ENCODE data around the gene CATSPER1.
A peak's percentile ranks its signal among the peaks of the same experiment; 100 is the strongest.
"Not testable (repeated sequence)": the region's sequence is repeated elsewhere in the genome, so short reads cannot be mapped to it uniquely, and the experiment has no call there.

Gene CATSPER1

DNA sequence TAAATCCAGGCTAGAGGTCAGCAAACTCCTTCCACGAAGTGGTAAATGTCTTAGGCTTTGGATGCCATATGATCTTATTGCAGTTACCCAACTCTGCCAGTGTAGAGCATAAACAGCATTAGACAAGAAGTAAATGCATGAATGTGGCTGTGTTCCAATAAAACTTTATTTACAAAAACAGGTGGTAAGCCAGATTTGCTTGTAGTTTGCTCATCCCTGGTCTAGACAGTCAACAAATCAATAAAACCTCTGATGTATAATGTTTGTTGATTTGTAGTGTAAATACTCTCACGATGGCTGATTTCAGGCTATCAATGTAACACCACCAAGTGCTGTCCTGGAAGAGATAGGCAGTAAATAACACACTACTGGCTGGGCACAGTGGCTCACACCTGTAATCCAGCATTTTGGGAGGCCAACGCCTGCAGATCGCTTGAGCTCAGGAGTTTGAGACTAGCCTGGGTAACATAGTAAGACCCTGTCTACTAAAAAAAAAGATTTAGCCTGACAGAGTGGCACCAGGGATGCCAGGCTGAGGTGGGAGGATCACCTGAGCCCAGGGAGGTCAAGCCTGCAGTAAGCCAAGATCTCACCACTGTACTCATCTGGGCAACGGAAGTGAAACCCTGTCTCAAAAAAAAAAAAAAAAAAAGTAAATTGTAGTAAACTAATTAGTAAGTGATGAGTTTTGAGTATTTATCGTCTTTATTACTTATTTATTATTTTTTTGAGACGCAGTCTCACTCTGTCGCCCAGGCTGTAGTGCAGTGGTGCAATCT is 6.9 kb upstream of the CATSPER1 start:
- no peak for DNase-seq (ENCODE audit: low spot score)
- in situ Hi-C loops (cut with MboI; ENCODE audit: low sequenced_read_pairs, unreplicated experiment) = no loop called here
- TF ChIP-seq, protein P1, sequence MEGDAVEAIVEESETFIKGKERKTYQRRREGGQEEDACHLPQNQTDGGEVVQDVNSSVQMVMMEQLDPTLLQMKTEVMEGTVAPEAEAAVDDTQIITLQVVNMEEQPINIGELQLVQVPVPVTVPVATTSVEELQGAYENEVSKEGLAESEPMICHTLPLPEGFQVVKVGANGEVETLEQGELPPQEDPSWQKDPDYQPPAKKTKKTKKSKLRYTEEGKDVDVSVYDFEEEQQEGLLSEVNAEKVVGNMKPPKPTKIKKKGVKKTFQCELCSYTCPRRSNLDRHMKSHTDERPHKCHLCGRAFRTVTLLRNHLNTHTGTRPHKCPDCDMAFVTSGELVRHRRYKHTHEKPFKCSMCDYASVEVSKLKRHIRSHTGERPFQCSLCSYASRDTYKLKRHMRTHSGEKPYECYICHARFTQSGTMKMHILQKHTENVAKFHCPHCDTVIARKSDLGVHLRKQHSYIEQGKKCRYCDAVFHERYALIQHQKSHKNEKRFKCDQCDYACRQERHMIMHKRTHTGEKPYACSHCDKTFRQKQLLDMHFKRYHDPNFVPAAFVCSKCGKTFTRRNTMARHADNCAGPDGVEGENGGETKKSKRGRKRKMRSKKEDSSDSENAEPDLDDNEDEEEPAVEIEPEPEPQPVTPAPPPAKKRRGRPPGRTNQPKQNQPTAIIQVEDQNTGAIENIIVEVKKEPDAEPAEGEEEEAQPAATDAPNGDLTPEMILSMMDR (IDR thresholded peaks at IDR 0.05; ENCODE audit: borderline replicate concordance, control extremely low read depth, extremely low read depth, insufficient read depth, missing control alignments) = no peak

DNA sequence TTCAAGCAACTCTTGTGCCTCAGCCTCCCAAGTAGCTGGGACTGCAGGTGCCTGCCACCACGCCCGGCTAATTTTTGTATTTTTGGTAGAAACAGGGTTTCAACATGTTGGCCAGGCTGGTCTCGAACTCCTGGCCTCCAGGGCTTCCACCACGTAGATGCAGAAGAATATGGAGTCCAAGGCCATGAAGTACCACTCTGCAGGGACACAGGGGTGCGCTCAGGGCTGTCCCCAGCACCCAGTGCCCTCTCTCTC is 3.2 kb downstream of the CATSPER1 start:
- DNase-seq (ENCODE audit: low spot score); in situ Hi-C loops (cut with MboI; ENCODE audit: low sequenced_read_pairs, unreplicated experiment): not testable (repeated sequence)

DNA sequence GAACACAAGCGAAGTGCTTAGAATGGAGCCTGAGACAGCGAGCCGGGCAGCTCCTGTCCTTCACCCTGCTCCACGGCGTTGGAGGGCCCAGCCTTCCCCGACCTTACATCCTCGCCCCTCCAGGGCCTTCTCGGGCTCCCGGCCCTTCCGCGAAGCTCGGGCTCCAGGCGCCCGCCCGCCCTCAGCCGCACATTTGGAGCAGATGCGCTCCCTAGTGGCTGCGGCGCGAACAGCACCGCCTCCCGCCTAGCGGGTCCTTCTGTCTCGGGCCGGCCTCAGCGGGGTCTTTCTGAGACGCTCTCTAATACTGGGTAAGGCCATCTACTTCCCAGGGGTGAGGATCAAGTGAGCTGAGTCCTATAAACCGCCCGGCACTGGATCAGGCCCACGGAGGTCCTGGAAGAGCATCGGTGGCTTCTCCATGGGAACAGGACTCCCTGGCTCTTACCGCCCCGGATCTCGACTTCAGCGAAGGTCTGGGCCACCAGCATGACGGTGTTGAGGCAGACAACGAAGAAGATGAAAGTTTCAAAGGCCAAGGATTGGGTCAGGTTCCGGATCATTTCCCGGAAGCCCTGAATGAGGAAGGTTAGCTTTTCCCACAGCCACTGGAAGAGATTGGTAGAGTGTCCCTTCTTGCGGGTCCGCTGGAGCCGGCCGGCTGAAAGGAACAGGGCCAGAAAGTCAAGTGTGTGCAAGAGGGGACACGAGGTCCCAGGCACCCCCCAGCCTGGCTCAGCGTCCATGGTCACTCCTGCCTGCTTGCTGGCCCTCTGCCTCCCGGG is 3.7 kb downstream of the CATSPER1 start:
- TF ChIP-seq, protein P1 (IDR thresholded peaks at IDR 0.05; ENCODE audit: borderline replicate concordance, control extremely low read depth, extremely low read depth, insufficient read depth, missing control alignments) = peak; percentile 97
- in situ Hi-C loops (cut with MboI; ENCODE audit: low sequenced_read_pairs, unreplicated experiment) = no loop called here
- peak; percentile 94 for DNase-seq (ENCODE audit: low spot score)

DNA sequence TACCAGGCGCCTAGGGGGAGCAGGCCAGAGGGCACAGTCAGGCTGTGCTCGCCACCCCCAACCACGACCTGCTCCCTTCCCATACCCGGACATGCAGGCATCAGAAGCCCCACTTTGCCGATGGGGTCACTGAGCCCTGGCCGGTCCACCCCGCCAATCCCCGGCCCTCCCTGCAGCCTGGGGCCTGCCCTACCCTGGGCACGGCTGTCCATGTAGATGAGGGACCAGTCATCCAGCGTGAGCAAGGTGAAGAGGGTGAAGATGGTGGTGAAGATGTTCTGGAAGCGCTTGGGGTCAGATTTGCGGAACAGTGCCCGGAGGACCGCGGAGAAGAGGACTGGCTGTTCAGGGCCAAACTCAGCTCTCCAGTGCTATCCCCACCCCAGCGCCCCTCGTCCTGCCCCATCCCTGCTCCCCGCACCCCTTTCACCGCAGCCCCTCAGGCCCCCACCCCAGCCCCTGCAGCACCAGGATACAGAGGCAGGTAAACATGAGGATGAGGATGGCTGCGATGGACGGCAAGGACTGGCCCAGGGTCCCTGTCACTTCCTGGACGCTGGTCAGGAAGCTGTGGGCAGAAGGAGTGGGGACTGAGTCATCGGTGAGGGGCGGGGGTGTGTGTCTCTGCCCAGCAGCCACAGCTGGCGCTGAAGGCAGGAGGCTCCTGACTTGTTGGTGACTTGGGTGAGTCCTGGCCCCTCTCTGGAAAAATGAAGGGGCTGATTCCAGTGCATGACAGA is 5.5 kb downstream of the CATSPER1 start:
- DNase-seq (ENCODE audit: low spot score) = peak; percentile 22
- TF ChIP-seq, protein P1 (IDR thresholded peaks at IDR 0.05; ENCODE audit: borderline replicate concordance, control extremely low read depth, extremely low read depth, insufficient read depth, missing control alignments) = no peak
- in situ Hi-C loops (cut with MboI; ENCODE audit: low sequenced_read_pairs, unreplicated experiment) = no loop called here

DNA sequence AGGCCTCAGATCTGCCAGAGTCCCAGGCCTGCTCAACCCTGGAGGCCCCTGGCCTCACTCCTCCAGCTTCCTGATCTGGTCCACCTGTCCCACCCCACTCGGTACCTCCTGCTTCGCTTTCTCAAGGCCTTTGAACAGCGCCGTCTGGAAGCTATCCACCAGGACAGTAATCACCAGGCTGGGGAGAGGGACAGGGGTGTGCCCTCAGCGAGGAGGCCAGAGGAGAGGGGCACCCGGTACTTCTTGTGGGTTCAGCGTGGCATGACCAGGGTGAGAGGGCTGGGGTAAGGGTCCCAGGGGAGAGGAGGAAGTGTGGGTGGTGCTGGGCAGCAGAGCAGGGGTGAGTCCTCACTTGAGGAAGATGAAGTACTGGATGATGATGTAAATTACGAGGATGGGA is 6.1 kb downstream of the CATSPER1 start:
- TF ChIP-seq, protein P1 (IDR thresholded peaks at IDR 0.05; ENCODE audit: borderline replicate concordance, control extremely low read depth, extremely low read depth, insufficient read depth, missing control alignments) = no peak
- DNase-seq (ENCODE audit: low spot score) = peak; percentile 25
- in situ Hi-C loops (cut with MboI; ENCODE audit: low sequenced_read_pairs, unreplicated experiment) = no loop called here

DNA sequence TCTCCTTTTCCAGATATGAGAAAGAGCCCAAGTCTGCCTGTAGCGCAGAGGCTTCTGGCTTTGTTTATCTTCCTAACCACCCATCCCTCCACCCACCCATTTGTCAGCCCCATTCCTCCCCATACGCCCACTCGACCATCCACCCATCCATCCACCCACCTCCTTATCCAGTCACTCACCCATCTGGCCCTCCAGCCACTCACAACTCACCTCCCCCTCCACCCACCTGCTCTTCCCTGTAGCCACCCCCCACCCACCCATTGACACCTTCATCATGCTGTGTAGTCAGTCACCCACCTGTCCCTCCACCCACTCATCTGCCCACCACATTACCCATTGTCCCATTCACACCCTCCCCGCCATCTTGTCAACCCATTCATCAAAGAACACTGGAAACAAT is 9.0 kb downstream of the CATSPER1 start:
- in situ Hi-C loops (cut with MboI; ENCODE audit: low sequenced_read_pairs, unreplicated experiment) = no loop called here
- TF ChIP-seq, protein P1 (IDR thresholded peaks at IDR 0.05; ENCODE audit: borderline replicate concordance, control extremely low read depth, extremely low read depth, insufficient read depth, missing control alignments) = no peak
- DNase-seq (ENCODE audit: low spot score) = no peak

DNA sequence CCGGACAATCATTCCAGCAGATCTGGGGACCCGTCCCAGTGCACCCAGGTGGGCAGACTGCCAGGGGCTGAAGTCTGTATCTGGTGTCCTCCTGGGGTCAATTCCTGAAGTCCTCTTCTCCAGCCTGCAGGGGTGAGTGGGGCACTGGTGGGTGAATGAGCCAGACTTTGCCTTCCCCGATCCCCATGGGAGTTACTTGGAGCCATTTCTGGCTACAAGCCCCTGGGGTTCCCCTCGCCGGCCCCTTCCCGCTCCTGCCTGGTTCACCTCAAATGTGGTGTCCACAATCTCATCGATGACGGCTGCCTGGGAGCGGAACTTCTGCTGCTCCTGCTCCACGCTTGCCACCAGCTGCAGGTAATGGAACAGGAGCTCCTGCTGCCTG is 9.5 kb downstream of the CATSPER1 start:
- TF ChIP-seq, protein P1 (IDR thresholded peaks at IDR 0.05; ENCODE audit: borderline replicate concordance, control extremely low read depth, extremely low read depth, insufficient read depth, missing control alignments) = no peak
- in situ Hi-C loops (cut with MboI; ENCODE audit: low sequenced_read_pairs, unreplicated experiment) = no loop called here
- no peak for DNase-seq (ENCODE audit: low spot score)

Measured in GM13976 (cell line).